Stimulated activated naive CD4-positive, alpha-beta T cell (primary cell): Measurements from ENCODE around the gene FARS2.

Experiments
- DNase-seq, 6 experiments: peaks; one replicate each; lab custom pipeline; 2025; lab: John Stamatoyannopoulos, UW

Gene FARS2

GRCh38 chr6:5584078-5584482, 322.8 kb downstream of the FARS2 start:
- no peak for DNase-seq

- no peak for DNase-seq
Observed at GRCh38 chr6:5587648-5588047, 326.3 kb downstream of the FARS2 start.

DNA sequence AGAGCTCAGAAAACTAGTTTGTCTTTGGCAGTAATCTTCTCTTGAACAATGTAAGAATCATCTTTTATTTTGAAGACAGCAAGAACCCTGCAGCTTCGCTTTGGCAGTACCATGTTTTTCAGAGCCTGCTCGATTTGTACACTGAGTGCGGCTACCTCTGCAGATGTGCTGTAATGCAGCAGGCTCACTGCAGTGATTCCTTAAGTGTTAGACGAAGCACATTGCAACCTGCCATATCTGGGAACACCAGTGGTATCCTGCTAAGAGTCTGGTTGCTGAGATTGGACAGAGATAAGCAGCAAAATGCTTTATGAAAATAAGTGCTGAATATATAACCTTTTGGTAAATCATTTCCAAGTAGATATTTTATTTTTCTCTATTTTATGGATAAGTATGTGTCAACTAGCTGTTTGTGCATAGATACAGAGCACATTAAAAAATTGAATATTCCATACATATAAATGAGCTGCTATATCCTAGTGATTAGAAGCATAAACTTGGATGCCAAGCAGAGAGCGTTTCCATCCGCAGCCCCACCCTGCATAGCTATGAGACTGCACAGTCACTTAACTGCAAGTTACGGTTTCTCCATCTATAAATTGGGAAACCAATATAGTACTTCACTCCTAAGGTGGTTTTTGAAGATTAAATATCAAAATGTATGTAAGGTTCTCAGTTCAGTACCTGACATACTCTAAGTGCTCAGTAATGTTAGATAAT, 328.3 kb downstream of the FARS2 start:
- no peak for DNase-seq

DNA sequence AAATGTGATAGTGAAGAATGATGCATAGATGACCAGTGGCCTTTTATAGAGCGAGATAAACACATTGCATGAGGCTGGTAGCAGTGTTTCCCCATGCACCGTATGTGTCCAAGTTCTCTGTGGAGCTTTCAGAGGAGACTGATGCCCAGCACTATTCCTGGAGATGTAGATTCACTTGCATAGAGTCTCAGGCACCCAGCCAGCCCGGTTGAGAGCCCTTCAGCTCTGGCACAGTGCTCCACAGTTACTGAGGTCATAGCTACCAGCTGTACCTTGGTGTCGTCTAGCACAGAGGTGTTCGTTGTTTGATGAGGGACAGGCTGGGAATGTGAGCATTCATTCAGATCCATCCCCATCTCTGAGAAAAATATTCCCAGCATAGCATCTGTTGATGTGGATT, 328.9 kb downstream of the FARS2 start:
- DNase-seq = no peak

DNA sequence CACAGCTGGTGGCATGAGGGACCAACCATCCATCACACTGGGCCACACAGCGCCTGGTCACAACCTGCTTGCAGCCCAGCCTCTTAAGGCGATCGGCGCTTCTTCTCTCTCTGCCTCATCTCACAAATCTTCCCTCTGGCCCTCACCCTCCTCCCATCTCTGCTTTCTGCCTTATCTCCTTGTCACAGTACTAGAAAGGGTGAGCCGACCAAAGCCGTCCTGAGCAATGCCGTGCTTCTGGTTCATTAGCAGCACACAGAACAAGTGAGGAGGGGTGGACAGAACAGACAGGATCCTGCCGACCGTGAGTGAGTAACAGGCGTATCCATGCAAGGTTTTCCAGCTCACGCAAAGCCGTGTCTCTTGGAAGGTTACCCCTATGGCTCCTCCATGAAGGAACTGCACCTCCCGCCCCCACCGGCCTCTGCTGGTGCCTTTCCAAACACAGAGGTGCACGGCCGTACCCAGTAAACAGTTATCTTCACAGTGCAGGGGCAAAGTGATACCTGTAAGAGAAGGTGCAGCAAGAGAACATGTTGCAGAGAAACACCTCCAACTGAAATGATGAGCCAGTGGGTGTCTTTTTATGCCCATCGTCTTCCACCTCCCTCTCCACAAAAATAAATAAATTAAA, 331.7 kb downstream of the FARS2 start:
- DNase-seq = no peak

GRCh38 chr6:5595184-5595583, 333.9 kb downstream of the FARS2 start:
- DNase-seq = no peak

DNA sequence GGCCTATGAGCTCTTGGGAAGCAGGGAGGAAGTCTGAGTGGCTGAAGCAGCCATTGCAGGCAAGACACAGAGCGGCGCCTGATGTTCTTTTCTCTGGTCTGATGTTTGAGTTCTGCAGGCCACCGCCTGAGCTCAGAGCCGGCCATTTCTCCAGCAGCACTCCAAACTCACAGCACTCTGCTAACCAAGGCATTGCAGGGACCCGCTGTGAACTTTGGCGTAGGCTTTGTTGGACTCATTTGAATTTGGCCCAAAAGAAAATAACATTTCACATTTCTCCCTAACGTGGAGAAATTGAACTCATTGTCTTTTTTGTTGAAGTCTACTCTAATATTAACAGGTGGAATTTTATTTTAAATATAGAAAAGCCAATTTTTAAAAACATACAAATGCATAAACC, 336.1 kb downstream of the FARS2 start:
- no peak for DNase-seq

- DNase-seq = no peak
Observed at GRCh38 chr6:5598123-5598522, 336.8 kb downstream of the FARS2 start.

DNA sequence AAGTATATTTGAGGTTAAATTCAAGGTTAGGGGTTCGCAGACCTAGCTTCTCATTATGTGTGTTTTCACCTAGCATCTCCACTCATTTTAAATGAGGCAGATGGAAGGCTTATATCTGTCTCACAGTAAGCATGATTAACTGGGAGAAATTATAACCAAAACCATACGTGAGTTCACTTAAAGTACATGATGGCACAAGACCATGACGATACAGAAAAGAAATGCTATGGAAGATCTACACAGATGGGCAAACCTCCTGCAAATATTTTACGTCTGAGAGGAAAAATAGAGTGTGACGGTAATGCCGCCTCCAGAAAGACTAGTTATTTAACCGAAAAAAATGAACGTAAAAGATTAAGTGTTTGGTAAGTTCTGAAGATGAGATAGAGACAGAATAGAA, 337.8 kb downstream of the FARS2 start:
- DNase-seq = no peak

DNA sequence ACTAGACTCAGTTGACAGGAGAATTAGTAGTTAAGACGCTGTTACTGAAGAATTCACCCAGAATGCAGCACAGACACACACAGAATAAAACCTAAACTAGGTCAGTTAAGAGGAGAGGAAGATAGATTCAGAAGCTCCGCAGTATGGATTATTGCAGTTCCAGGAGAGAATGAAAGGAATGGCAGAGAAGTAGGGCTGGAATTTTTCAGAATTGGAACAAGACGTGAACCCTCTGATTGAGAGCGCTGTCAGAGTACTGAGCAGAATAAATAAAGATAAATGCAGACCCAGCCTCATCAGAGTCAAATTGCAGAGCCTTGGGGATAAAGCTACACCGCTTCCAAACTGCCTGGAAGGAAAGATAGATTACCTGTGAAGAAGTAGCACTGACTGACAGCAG, 344.6 kb downstream of the FARS2 start:
- DNase-seq = no peak

GRCh38 chr6:5606546-5606945, 345.2 kb downstream of the FARS2 start:
- no peak for DNase-seq

- DNase-seq = no peak
Observed at GRCh38 chr6:5610640-5611039, 349.3 kb downstream of the FARS2 start.

GRCh38 chr6:5617179-5617578, 355.9 kb downstream of the FARS2 start:
- DNase-seq = no peak

DNA sequence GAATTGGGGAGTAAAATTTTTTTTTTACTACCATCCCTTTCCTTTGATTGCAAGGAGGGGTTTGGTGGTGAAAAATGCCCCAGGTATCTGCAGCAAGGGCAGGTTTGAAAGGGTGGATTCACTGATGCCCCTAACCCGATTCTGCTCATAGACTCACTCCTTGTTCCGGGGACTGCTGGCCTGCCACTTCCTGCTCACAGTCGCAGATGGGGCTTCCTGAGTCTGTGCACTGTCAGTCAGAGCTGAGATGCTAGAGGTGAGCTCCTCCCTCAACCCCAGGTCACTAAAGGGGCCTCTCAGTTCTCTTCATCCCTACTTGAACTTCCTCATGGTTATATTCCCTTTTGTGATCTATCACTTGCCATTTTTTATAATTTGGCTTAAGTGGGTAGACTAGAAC, 357.9 kb downstream of the FARS2 start:
- peak in 4 of 6 experiments; percentile 11 to 39 (median 21) for DNase-seq

GRCh38 chr6:5622276-5623005, 361.1 kb downstream of the FARS2 start:
- no peak for DNase-seq

GRCh38 chr6:5623769-5624168, 362.5 kb downstream of the FARS2 start:
- no peak for DNase-seq

GRCh38 chr6:5624256-5624655, 362.9 kb downstream of the FARS2 start:
- no peak for DNase-seq

- peak in 3 of 6 experiments; percentile 13 to 51 (median 19) for DNase-seq
Observed at GRCh38 chr6:5626727-5627426, 365.6 kb downstream of the FARS2 start.

- DNase-seq = no peak
Observed at GRCh38 chr6:5630636-5631035, 369.3 kb downstream of the FARS2 start.

GRCh38 chr6:5632348-5632935, 371.1 kb downstream of the FARS2 start:
- DNase-seq = no peak

DNA sequence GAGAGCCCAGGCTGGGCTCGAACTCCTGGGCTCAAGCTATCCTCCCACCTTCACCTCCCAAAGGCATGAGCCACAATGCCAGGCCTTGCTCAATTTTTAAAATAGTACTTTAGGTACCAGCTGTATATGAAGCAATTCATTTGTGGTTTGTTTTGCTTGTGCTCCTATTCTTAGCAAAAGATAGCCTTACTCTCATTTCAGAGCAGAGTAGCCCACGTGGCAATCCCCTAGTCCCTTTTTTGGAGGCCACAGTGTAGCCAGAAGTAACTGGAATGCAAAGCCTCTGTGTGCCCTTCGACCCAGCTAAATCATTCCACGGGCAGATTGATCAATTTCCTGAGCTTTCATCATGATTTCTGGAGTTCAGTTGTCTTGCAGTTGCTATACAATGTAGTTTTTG, 373.2 kb downstream of the FARS2 start:
- no peak for DNase-seq
